NCI-H460 (cell line): Measurements from ENCODE around the gene CNTFR. TPM values are rescaled to one million over a fixed set of nuclear protein-coding genes. Genes with fewer than 3 reads are reported as not detected.

Source experiments
- DNase-seq: peaks from one replicate; pipeline ENCODE4 v3.0.0-alpha.2; 2016; ENCODE audit warnings: low read depth; ENCODE audit errors: extremely low read depth
- total RNA-seq: library from RNA; depleted of rRNA; stranded (reverse); fragments of >200 nt; shearing (Covaris generic); gene quantifications from 2 replicates; pipeline ENCODE4 v1.2.3, GENCODE V29; 2014; rRNA removed

The CNTFR gene
- total RNA-seq, 1 experiment from 2014 or later, result not detected

DNA sequence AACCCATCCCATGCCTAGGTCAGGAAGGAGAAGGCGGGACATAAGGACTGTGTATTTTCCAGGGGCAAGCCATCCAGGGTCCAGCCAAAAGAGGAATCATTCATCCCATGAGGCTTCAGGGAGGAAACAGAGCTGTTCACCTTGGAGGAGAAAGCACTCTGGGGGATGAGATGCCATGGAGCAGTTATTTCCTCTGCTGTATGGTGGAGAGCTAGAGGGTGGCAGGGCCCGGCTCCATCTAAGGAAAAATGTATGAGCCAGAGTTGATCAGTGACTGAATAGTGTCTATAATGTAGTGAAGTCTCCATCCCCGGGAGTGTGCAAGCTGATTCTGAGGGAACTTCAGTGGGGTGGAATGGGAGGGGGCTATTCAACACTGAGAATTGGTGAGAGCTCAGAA, 74.7 kb downstream of the CNTFR start:
- DNase-seq, result no peak

DNA sequence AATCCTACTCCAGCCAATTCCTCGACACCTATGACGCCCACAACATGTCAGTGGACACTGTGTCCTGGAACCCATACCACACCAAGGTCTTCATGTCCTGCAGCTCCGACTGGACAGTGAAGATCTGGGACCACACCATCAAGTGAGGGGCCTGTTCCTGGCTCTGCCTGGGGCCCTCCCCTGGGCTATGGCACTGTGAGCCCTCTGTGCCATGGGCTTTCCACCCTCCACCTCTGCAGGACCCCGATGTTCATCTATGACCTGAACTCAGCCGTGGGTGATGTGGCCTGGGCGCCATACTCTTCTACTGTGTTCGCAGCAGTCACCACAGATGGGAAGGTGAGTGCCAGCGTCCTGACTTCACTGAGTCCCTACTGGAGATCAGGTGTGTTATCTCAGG, 75.1 kb downstream of the CNTFR start:
- DNase-seq, result no peak

DNA sequence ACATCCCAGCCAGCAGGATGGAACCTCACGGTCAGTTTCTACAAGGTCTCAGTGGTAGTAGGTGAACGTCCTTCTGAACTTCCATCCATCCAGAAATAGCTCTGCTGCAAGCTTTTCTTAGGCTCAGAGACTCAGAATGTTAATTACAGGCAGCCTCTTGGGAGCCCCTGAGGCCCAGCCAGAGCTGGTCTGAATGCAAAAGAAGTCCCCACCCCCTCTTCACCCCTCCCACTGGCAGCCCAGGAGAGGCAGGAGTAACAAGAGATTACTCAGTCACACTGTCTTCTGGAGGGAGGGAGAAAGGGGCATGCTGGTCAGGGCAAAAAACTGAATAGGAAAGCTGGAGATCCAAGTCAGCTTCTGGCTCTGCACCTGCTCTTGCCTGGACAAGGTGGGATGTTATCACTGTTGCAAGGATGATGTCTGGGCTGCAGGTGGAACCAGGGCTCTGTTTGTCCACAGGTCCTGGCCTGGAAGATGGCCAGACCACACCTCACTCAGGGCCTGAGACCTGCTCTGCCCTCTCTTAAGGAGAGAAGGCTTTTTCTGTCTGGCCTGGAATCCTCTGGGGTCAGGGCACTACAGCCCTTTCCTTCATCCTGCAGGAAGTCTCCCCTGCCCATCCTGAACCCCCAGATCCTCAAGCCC, 75.8 kb downstream of the CNTFR start:
- DNase-seq, result no peak

DNA sequence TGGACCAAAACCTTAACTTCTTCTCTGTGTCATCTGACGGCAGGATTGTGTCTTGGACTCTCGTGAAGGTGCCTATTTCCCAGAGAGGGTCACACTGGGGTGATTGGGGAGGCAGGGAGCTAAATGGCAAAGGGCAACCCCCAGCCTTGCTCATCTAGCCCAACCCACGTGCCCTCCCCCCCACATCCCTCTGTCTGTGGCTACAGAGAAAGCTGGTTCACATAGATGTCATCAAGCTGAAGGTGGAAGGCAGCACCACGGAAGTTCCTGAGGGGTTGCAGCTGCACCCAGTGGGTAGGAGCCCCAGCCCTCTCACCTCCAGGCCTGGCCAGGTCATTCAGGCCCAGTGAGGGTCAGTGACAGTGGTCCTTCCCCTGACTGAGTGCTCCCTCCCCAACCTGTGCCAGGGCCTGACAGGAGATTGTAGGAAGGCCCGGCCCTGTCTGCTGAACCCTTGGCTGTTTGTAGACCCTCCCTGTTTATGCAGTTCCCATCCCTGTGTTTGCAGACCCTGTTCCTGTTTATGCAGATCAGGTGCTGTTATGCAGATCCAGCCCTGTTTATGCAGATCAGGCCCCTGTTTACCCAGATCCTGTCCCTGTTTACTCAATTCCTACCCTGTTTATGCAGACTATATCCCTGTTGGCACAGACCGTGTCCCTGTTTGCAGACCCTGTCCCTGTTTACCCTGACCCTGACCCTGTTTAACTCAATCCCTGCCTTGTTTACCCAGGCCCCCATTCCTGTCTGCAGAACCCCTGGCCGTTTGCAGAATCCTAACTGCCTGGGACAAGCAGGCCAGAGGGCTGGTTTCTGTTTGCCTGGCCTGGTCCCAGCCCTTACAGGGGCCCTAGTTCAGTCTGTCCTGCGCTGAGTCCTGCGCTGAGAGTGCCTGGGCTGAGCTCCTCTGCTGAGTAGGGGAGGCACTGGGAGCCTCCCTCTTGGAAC, 77.1 kb downstream of the CNTFR start:
- no peak for DNase-seq

DNA sequence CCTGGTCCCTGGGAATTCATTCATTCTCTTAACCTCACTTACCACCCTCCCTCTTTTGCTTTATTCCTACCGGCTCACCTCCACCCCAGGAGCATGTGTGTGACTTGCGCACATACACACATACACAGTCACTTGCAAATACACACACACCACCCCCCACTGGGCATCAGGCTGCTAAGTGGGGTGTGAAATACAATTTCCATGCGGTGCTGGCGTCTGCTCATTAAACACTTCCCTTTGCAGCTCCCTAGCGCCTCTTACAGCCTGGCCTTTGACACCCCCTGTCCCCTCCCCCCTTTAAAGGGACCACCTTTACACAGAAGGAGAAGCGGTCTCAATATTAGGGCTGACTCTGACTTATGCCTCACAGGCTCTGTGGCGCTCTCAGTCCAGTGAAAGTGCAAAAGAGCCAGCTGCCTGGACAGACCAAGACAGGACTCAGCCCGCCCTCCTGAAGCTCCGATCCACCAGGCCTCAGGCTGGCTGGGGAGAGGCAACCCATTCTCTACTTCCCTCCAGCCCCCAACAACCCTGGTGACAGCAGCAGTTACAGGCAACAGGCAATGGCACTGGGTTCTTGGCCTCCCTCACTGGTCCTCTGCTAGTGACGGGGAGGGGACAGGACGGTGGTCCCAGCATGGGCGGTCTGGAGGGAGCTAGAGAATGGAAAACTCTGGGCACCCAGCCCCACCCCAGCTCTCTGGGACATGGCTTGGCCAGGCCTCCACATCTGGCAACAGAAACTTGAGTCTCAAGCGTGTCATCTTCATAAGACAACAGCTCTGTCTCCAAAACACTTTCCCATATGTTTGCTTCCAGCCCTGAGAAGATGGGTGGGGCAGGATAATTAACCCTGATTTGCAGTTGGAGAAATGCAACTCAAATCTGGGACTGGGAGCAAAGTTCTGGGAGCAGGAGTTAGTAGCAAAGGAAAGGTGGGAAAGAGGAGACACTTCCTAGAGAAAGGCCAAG, 78.7 kb downstream of the CNTFR start:
- DNase-seq, result no peak

DNA sequence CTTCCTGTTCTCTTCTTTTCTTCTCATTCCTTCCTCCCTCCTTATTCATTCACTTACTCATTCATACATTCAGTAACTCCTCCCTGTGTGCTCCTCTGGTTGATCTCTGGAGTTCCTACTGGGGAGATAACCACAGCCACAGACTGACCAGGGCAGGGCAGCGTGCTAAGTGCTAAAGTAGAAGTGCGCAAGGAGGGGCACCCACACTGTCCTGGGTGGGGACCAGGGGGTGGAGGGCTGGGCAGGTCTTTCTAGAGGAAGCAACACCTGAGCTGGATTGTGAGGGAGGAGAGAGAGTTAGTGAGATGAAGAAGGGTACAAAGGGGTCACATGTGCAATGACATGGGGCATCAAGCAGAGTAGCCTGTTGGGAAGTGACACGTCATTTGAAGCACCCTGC, 80.6 kb downstream of the CNTFR start:
- no peak for DNase-seq

DNA sequence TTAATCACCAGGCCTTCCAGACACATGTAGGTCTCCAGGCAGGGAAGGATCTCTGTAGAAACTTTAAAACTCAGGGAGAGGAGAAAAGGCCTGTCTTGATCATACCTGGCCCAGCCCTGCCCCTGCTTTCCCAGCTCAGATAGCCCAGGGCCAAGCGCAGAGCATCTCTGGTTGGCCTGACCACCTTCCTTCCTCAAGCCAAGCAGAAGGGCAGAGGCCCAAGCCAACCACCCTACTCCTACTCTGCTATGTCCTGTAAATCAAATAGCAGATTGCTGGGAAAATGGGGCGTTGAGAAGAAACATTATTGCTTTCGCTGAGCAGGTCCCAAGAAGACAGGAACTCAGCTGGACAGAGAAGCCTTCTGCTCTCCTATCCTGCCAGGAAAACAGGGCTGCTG, 81.1 kb downstream of the CNTFR start:
- no peak for DNase-seq

DNA sequence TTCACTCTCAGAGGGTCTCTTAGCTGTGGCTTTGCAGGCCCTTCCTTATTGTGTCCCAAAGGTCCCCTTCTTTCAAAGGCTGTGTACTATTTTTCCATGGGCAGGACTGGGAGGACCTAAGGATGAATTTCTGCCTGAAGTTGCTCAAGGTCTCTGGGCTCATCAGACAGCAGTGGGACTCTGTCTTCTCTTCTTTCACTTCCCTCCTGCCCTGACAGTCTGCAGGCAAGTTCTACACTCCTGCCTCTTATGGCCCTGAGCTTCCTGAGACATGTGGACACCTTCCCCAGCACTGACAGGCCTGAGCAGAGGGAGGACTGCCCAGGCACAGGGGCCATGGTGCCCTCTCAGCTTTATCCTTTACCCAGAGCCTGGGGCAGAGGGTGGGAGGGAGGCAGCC, 81.6 kb downstream of the CNTFR start:
- DNase-seq, result no peak

DNA sequence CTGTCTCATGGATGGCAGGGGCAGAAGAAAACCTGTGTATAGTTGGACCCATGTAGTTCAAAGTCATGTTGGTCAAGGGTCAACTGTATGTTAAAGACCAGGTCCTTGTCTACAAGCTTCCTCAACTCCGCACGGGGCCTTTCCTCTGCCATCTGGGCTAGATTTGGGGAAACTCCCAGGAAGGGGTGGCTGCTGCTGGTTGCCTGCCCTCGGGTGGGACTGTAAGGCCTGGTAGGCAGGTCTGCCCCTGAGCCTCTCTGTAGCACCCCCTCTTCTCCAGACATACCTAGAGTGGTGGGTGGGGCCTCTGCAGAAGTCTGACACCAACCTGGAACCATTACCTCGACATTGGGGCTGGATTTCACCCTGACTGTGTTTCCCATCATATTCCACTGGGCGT, 82.0 kb downstream of the CNTFR start:
- no peak for DNase-seq

DNA sequence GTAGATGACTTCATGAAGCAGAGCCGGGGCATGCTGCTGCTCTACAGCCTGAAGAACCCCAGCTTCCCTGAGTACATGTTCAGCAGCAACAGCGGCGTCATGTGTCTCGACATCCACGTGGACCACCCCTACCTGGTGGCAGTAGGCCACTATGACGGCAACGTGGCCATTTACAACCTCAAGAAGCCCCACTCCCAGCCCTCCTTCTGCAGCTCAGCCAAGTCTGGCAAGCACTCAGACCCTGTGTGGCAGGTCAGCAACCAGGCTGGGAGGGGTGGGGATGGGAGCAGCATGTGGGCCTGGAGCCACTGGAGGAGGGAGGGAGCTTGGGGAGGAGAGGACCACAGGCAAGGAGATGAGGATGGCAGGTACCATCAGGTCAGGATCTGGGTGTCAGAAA, 82.9 kb downstream of the CNTFR start:
- no peak for DNase-seq

DNA sequence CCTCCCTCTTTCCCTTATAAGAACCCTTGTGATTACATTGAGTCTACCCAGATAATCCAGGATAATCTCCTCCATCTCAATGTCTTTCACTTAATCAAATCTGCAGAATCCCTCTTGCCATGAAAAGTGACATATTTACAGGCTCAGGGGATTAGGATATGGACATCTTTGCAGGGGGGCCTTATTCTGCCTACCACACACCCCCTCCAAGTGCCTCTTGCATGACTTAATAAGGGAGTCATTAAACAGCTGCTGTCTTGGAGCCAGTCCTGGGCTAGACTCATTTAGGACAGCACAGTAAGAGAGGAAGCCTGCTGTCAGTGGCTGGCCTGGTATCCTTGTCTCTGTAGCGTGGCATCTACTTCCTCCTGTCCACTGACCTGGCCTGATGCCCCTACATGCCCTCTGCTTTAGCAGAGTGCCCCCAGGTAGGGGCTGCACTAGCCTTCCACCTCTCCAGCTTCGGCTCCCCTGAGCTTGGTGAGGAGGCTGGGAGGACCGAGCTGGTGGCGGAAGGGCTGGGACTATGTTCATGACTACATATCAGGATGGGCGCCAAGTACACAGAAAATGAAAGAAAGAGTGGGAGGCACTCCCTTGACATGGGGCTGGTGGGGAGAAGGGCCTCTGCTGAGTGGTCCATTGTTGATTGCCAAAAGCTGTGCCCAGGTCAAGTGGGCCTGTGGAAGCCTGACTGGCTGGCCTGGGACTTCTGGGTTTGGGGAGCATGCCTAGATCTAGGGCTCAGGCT, 84.0 kb downstream of the CNTFR start:
- DNase-seq, result no peak

DNA sequence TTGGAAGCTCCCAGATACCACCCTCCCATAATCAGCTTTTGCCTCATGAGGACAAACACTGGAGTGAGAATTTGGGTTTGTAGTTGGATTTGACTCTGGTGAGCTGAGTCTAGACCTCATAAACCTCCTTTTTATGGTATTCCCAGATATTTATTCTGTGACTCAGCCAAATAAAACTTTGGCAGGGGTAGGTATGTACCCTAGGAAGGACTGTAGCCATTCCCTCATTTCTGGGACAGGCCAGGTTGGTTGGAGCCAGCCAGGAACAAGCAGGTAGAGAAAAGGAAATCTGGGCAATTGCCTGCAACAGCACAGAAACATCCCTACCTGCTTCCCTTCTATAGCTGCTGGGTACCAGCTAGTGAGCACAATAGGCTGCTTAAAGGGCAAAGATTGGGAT, 86.1 kb downstream of the CNTFR start:
- DNase-seq, result no peak

DNA sequence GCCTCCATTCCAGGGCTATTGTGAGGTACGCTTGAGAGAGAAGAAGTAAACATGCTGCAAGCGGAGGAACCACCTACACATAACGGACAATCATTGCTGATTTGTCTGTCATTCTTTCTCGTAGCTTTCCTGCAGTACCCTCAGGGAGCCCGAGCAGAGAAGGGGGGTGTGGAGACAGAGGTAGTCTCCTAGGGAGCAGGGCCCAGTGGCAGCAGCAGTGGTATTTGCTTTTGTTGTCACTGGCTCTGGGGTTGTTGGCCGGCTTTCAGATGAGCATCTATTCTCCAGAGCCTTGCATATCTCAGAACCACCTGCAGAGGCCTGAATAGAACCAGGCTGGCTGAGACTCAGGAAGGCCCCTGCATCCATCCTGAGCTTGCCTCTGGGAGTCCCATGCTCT, 86.6 kb downstream of the CNTFR start:
- DNase-seq, result no peak

DNA sequence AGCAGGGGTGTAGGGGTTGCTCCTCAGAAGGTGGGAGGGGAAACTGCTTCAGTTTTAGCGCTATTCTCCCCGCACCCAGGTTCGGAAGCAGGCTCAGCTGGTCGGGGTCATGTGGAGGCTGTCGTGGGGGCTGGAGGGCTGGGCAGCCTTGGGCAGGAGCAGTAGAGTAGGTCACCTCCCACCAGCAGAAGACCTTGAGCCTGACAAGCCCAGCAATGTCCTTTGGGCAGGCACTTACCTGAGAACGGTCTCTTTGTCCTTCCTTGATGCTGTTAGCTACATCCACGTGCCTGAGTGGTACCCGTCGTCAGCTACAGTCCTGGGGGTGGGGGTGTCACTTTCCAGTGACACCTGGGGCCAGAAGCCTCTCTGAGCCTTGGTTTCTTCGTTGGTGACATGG, 87.1 kb downstream of the CNTFR start:
- no peak for DNase-seq

DNA sequence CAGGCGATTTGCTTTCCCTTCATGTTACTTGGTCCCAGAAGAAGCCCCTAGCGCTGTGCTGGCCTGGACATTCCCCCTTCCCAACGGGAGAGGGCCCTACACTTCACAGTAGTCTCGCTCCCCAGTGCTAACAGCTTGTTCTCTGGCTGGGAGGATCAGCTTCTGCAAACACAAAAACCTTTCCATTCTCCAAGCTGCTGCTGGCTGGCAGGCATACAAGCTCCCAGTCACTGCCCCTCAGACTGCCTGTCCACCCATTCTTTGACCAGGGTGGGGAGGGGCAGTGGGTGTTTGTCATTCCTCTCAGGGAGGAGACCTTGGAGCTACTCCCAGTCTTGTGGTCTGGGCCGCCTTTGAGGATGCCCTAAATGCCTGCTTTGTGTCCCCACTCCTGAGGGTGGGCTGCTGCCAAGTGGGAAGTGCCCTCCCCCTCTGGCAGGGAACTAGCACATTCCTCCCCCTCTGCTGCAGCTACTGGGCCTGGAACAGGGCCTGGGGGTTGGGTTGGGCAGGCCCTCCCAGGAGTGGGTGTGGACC, 87.6 kb downstream of the CNTFR start:
- DNase-seq, result no peak

Other genes starting within 250 kb of the CNTFR start
- gene MYORG, start 212.8 kb downstream of the CNTFR start, total RNA-seq, result 0.61 and 0.79 TPM in 2 replicates
- 7.7 and 9.3 TPM in 2 replicates for gene FAM219A, start 131.2 kb downstream of the CNTFR start, total RNA-seq
- gene DNAI1, start 130.9 kb downstream of the CNTFR start, total RNA-seq, result 0.25 TPM in 1 of 2 replicates, not detected in the other
- not detected in 2 replicates for gene ENHO, start 66.7 kb downstream of the CNTFR start, total RNA-seq
- gene RPP25L, start 22.4 kb upstream of the CNTFR start, total RNA-seq, result 27.3 and 40.0 TPM in 2 replicates
- 32.3 and 41.3 TPM in 2 replicates for gene DCTN3, start 30.8 kb upstream of the CNTFR start, total RNA-seq
- not detected in 2 replicates for gene ARID3C, start 39.3 kb upstream of the CNTFR start, total RNA-seq
- gene SIGMAR1, start 48.1 kb upstream of the CNTFR start, total RNA-seq, result 80.3 and 83.5 TPM in 2 replicates
- gene GALT, start 57.0 kb upstream of the CNTFR start, total RNA-seq, result 14.0 and 16.0 TPM in 2 replicates
- gene IL11RA, start 62.5 kb upstream of the CNTFR start, total RNA-seq, result 2.2 and 3.3 TPM in 2 replicates
- 0.47 TPM in 1 of 2 replicates, not detected in the other for gene CCL27, start 72.9 kb upstream of the CNTFR start, total RNA-seq
- gene CCL19, start 101.6 kb upstream of the CNTFR start, total RNA-seq, result not detected in 2 replicates
- gene CCL21, start 120.4 kb upstream of the CNTFR start, total RNA-seq, result not detected in 2 replicates